GM18861 (cell line): ENCODE measurements around the gene RHOJ.
"Not testable (repeated sequence)": the region's sequence is repeated elsewhere in the genome, so short reads cannot be mapped to it uniquely, and the experiment has no call there.

Experiments used
- ATAC-seq: cut with Tn5 transposase; IDR thresholded peaks from one replicate; pipeline ENCODE4 v1.9.1; 2021; ENCODE audit not compliant: unreplicated experiment

The RHOJ gene

GRCh38 chr14:63204407-63205043 lies at the start of gene RHOJ:
Gene RHOJ, plus strand, starts transcription at chr14:63204443. Its CDS starts 427 bp downstream, at chr14:63204870.
- no peak for ATAC-seq

- ATAC-seq = no peak
Observed at GRCh38 chr14:63155511-63156185, 48.6 kb upstream of the RHOJ start.

DNA sequence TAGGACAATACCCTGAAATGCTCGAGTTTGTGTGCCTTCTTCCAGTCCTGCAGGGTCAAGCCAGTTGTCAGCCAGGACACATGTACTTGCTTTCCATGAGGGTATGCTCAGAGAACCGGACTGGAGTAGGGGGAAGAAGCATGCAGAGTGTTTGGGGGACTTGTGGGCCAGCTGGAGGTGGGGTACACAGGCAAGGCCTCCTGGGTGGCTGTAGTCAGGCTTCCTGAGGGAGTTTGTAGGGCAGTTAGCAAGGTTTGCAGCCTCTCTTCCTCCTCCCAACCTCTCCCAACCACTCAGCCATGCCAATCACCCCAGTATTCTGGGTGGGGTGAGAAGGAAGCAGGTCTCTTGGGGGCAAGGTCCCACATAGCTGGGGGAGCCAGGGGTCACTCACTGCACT lies 47.0 kb upstream of the RHOJ start:
- no peak for ATAC-seq

DNA sequence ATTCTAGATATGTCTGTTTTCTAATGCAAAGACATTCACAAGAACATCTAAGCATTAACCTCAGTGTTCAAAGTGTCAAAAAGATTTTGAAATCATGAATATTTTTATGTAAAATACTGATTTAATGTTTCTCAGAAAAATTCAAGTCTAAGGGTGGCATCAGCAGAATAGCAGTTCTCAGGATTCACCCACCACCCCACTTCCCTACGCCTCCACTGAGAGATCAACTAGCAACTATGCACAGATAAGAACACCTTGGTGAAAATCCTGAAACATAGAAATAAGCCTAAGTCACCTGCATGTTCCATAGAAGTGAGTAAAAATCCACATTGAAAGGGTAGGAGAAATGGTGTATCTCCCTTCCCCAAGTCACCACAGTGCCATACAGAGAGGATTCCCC lies 40.9 kb upstream of the RHOJ start:
- ATAC-seq = no peak

- ATAC-seq = no peak
Observed at GRCh38 chr14:63164108-63164683, 40.0 kb upstream of the RHOJ start.

DNA sequence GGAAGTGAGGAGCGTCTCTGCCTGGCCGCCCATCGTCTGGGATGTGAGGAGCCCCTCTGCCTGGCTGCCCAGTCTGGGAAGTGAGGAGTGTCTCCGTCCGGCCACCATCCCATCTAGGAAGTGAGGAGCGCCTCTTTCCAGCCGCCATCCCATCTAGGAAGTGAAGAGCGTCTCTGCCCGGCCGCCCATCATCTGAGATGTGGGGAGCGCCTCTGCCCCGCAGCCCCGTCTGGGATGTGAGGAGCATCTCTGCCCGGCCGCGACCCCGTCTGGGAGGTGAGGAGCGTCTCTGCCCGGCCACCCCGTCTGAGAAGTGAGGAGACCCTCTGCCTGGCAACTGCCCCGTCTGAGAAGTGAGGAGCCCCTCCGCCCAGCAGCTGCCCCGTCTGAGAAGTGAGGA lies 39.0 kb upstream of the RHOJ start:
- ATAC-seq = not testable (repeated sequence)

GRCh38 chr14:63167044-63167443 lies 37.2 kb upstream of the RHOJ start:
- no peak for ATAC-seq

- no peak for ATAC-seq
Observed at GRCh38 chr14:63174760-63175191, 29.5 kb upstream of the RHOJ start.

DNA sequence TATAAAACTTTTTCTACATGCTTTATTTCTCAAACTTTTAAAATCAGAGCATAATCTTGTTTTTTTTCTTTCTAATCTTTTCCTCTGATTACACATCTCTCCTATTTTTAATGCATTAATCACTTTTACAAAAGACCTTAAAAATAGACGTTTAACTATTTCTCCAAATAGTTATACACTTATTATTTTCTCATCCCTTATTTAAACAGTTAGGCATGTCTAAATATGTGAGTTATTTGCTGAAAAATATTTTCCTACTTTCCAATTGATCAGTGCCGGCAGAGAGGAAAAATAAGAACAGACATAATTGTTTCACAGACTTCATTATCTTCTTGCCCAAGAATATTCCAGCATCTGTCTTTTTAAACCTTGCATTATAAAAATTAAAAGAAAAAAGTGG lies 28.7 kb upstream of the RHOJ start:
- ATAC-seq = no peak

- ATAC-seq = no peak
Observed at GRCh38 chr14:63178912-63179311, 25.3 kb upstream of the RHOJ start.

DNA sequence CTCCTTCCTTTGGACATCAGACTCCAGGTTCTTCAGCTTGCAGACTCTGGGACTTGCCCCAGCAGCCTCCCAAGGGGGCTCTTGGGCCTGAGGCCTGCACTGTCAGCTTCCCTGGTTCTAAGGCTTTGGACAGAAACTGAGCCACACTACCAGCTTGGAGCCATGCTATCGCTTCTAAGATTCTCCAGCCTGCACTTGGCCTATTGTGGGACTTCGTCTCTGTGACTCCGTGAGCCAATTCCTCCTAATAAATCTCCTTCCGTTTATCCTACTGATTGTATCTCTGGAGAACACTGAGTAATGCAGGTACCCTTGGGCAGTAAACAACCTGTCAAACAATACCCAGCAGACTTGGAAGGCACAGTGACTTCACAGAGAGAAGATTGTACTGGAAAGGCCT lies 24.9 kb upstream of the RHOJ start:
- no peak for ATAC-seq

DNA sequence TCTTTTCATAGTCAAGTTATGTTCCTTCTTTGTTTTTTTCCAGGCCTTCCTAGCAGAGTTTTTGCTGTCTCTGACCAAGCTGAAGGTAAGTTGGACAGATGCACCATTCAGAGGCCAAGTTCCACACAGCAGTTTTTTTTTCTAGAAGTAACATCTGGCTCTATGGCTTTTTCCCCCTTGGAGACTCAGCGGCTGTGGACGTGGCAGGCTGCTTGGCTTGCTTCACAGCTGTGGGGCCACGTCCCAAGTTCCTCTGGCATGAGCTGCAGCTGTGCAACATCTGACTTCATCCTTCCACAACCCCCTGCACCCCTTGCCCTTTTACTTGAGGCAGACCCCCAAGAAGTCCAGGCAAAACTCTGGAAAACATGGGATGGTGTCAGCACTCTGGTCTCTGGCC lies 24.2 kb upstream of the RHOJ start:
- no peak for ATAC-seq

DNA sequence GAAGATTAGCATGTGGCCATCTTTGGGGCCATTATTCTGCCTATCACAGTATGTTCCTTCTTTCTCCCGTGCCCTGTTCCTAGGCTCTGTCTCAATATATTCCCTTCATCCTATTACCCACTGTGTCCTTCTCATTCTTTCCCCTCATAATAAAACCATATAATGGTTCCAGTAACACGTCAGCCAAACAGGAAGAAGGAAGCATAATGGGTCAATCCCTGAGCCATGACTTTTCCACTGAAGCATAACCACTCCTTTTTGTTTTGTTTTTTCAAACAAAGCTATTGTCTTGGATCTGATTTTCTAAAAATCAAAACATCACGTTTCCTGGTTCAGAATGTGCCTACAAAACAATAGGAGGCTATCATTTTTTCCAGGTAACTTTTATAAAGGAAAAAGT lies 21.3 kb upstream of the RHOJ start:
- no peak for ATAC-seq

- ATAC-seq = no peak
Observed at GRCh38 chr14:63186453-63186852, 17.8 kb upstream of the RHOJ start.

DNA sequence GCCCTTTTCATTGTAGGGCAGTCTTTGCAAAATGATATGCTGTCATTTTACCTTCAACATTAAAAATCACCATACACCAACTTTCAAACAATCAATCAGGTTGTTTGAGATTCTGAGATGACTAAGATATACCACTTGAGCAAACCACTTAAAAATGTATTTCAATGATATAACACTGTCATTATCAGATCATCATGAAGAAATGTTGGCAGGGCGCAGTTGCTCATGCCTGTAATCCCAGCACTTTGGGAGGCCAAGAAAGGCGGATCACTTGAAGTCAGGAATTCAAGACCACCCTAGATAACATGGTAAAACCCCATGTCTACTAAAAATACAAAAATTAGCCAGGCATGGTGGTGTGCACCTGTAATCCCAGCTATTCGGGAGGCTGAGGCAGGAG lies 13.0 kb upstream of the RHOJ start:
- no peak for ATAC-seq

DNA sequence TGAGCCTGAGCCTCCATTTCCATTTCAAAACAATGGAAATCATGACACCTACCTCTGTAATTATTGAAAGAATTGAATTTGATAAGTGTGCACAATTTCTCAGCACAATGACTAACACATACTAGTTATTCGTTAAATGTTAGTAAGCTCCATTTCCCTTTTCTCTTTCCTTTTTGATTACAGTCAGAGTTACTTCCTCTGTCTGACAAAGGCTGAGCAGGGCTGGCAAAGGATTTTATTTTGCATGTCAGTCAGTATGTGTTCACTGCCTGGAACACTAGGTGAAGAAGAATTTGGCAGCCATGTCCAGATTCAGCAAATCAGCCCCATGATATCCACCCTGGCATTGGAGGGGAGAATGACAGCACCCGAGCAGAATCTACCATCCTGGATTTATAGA lies 12.2 kb upstream of the RHOJ start:
- ATAC-seq = no peak

DNA sequence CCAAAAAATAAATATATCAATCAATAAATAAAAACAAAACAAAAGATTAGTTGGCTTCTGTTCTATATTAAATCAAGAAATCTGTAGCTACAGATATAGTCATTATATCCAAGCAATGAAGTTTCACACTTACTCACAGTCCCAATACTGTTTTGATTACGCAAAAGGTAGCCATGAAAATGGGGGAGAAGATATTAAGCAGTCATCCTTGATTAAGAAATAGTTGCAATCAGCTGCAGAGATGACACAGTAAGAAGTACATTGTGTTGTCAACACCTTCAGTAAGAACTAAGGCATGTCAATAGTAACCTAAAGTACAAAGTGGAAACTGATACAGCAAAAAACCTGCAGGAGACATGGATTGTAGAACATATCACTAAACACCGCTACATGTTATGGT lies 11.0 kb upstream of the RHOJ start:
- ATAC-seq = no peak

- ATAC-seq = no peak
Observed at GRCh38 chr14:63200035-63200740, 4.1 kb upstream of the RHOJ start.

GRCh38 chr14:63200767-63201166 lies 3.5 kb upstream of the RHOJ start:
- no peak for ATAC-seq

GRCh38 chr14:63203015-63203414 lies 1.2 kb upstream of the RHOJ start:
- no peak for ATAC-seq

DNA sequence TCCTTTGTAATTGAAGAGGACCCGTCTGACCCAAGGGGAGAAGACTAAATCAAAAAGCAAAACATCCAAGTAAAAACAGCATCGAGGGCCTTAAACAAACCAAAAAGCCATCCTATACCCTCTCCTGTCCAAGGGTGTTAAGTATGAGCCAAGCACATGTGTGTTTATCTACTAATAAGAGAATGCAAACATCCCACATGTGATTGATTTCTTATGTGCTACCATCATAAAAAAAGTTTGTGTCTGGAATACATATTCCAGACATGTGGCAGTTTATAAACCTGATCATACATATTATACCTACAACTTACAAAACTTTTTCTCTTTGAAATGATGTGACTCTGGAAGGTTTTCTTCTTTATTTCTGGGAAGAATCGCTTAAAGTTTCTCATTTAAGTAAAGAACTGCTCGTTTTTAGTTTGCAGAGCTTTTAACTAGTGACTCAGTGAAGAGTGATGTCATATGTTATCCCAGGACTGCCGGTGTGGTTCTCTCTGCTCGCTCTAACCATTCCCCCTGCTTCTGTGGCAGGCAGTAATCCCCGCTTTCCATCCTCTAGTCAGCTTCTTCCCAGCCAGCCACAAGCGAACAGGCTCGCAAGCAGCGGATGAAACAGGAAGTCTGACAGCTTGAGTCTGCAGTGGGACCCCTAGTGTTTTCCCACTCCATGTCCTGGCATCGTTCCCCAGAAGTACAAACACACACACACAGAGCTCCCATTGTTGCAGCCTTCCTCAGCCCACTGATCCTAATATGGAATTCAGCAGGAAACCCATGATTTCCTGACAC lies 431 bp upstream of the RHOJ start:
- no peak for ATAC-seq
